Astrocyte (in vitro differentiated cells and primary cell): ENCODE data around the gene RNASE13. TPM values are rescaled to one million over a fixed set of nuclear protein-coding genes. Genes with fewer than 3 reads are reported as not detected.

Experiments
- DNase-seq: peaks from one replicate; pipeline ENCODE4 v3.0.0-alpha.2; 2010; ENCODE audit warnings: low read depth
- FAIRE-seq: peaks from 2 replicates; lab custom pipeline; 2011; peaks lifted over from hg19 to GRCh38; lab: Jason Lieb, UNC
- H2AFZ ChIP-seq: 2 replicates; pipeline ENCODE4 v1.6.0; 2012; ENCODE audit warnings: low read depth, low read length, inconsistent platforms
- H3K27ac ChIP-seq: 2 replicates; pipeline ENCODE4 v1.5.1; 2011; ENCODE audit warnings: low read depth, low read length, inconsistent platforms
- H3K27me3 ChIP-seq: 2 replicates; pipeline ENCODE4 v1.6.0; 2011; ENCODE audit warnings: low read length, inconsistent platforms; ENCODE audit not compliant: insufficient read depth
- H3K36me3 ChIP-seq: 2 replicates; pipeline ENCODE4 v1.5.1; 2011; ENCODE audit warnings: low read length, inconsistent platforms; ENCODE audit not compliant: insufficient read depth
- H3K4me1 ChIP-seq: 2 replicates; pipeline ENCODE4 v1.5.1; 2011; ENCODE audit warnings: low read length, inconsistent platforms; ENCODE audit not compliant: insufficient read depth
- H3K4me2 ChIP-seq: 2 replicates; pipeline ENCODE4 v1.6.0; 2012; ENCODE audit warnings: low read length, inconsistent platforms
- H3K4me3 ChIP-seq: 2 replicates; pipeline ENCODE4 v1.5.1; 2011; ENCODE audit warnings: low read depth, mild to moderate bottlenecking, low read length, inconsistent platforms; ENCODE audit not compliant: insufficient read depth
- H3K79me2 ChIP-seq: 2 replicates; pipeline ENCODE4 v1.6.0; 2012; ENCODE audit warnings: mild to moderate bottlenecking, low read length, inconsistent platforms; ENCODE audit not compliant: insufficient read depth
- H3K9ac ChIP-seq: 2 replicates; pipeline ENCODE4 v1.6.0; 2012; ENCODE audit warnings: mild to moderate bottlenecking, low read length, inconsistent platforms
- H3K9me3 ChIP-seq: 2 replicates; pipeline ENCODE4 v1.5.1; 2012; ENCODE audit warnings: low read depth, mild to moderate bottlenecking, low read length, inconsistent platforms; ENCODE audit not compliant: insufficient read depth
- H4K20me1 ChIP-seq: 2 replicates; pipeline ENCODE4 v1.6.0; 2012; ENCODE audit warnings: low read length, inconsistent platforms; ENCODE audit not compliant: insufficient read depth
- H3K27ac Mint-ChIP-seq: one replicate; pipeline ENCODE4 v1.8.0; 2021; ENCODE audit warnings: mild to moderate bottlenecking, mixed read lengths; ENCODE audit not compliant: unreplicated experiment
- H3K27me3 Mint-ChIP-seq: one replicate; pipeline ENCODE4 v1.8.0; 2021; ENCODE audit warnings: low read depth, mixed read lengths; ENCODE audit not compliant: unreplicated experiment
- H3K36me3 Mint-ChIP-seq: one replicate; pipeline ENCODE4 v1.8.0; 2021; ENCODE audit warnings: low read depth, mixed read lengths; ENCODE audit not compliant: unreplicated experiment
- H3K4me1 Mint-ChIP-seq: one replicate; pipeline ENCODE4 v1.8.0; 2021; ENCODE audit warnings: low read depth, mixed read lengths; ENCODE audit not compliant: unreplicated experiment
- H3K4me3 Mint-ChIP-seq: one replicate; pipeline ENCODE4 v1.8.0; 2021; ENCODE audit warnings: mild to moderate bottlenecking, moderate library complexity, mixed read lengths; ENCODE audit not compliant: unreplicated experiment
- H3K9me3 Mint-ChIP-seq: one replicate; pipeline ENCODE4 v1.8.0; 2021; ENCODE audit warnings: mild to moderate bottlenecking, mixed read lengths; ENCODE audit not compliant: unreplicated experiment
- CTCF ChIP-seq: IDR thresholded peaks from 2 replicates; pipeline ENCODE4 v1.5.1; 2011; ENCODE audit warnings: low read depth, mild to moderate bottlenecking, inconsistent platforms, low read length, moderate library complexity; ENCODE audit not compliant: insufficient read depth
- EZH2 ChIP-seq: IDR thresholded peaks from 2 replicates; pipeline ENCODE4 v1.6.1; 2012; ENCODE audit warnings: mild to moderate bottlenecking, low read length, inconsistent platforms; ENCODE audit not compliant: insufficient read depth
- total RNA-seq: library from RNA; stranded (reverse); gene quantifications from 2 replicates; pipeline ENCODE4 v1.2.1, GENCODE V29; 2021

Gene RNASE13
- total RNA-seq, 1 donor from 2014 or later: not detected

- FAIRE-seq: no peak
- TF ChIP-seq CTCF (no peak), EZH2 (no peak)
- Mint-ChIP-seq H3K27me3 (peaks cover 24% of the 10 kb centered on the region), H3K4me3 (peak overlapping the region; percentile 35), H3K4me1 (peaks cover 36% of the 10 kb centered on the region), H3K9me3 (peaks cover 6% of the 10 kb centered on the region), H3K27ac (no peak overlapping the region), H3K36me3 (peaks cover 2% of the 10 kb centered on the region)
- Histone ChIP-seq H3K36me3 (no peaks in the 10 kb centered on the region), H3K4me2 (no peak overlapping the region), H3K79me2 (no peaks in the 10 kb centered on the region), H4K20me1 (no peaks in the 10 kb centered on the region), H3K9me3 (no peaks in the 10 kb centered on the region), H3K4me3 (no peak overlapping the region), H3K4me1 (no peaks in the 10 kb centered on the region), H3K27ac (no peak overlapping the region), H2AFZ (no peak overlapping the region), H3K9ac (no peak overlapping the region), H3K27me3 (peaks cover 10% of the 10 kb centered on the region)
- no peak for DNase-seq
Observed at GRCh38 chr14:21040370-21040925, 5.8 kb upstream of the RNASE13 start.

DNA sequence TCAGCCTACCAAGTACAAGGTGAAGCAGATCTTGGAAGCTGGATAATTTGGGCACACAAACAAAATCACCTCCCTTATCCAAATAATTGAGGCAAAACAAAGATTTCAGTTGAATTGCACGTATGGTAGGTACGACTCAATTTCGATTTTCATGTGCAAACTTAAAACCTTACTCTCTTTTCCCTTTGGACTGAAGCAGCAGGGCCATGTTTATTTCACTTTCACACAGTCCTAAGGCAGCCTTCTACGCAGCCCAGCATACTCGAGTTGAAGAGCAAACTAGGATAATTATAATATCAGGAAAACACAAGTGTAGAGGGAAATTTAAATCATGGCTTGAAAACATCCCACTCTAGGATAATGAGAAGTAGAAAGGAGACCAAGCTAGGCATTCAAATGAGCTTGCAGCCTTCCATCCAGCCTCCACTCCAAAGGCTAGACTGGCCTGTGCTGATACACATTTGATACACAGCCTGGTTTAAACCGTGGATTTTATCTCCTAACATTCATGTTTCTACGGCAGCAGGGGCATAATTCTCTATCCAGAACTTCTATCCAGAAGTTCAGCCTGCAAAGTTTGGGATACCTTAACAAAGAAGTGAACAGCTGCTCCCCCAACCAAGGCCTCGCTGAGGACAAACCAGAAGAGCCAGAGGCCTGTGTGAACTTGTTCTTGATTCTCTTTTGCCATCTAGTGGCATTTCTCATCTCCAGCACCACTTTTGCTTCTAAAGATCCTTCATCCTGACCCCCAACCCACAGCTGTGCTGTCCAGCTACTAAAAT, 5.2 kb upstream of the RNASE13 start:
- no peak overlapping the region for H3K9ac ChIP-seq
- H3K4me1 Mint-ChIP-seq: peaks cover 36% of the 10 kb centered on the region
- H3K4me3 ChIP-seq: no peak overlapping the region
- no peaks in the 10 kb centered on the region for H3K79me2 ChIP-seq
- no peaks in the 10 kb centered on the region for H3K36me3 ChIP-seq
- no peak overlapping the region for H3K27ac ChIP-seq
- DNase-seq (peak; percentile 45), FAIRE-seq (no peak)
- peaks cover 2% of the 10 kb centered on the region for H3K36me3 Mint-ChIP-seq
- H3K4me1 ChIP-seq: no peaks in the 10 kb centered on the region
- H3K27ac Mint-ChIP-seq: peak overlapping the region; percentile 2
- no peak overlapping the region for H3K4me2 ChIP-seq
- H3K9me3 Mint-ChIP-seq: peaks cover 5% of the 10 kb centered on the region
- peak overlapping the region; percentile 35 for H3K4me3 Mint-ChIP-seq
- H2AFZ ChIP-seq: peak overlapping the region; percentile 50
- H3K27me3 ChIP-seq: peaks cover 7% of the 10 kb centered on the region
- H3K9me3 ChIP-seq: no peaks in the 10 kb centered on the region
- peaks cover 28% of the 10 kb centered on the region for H3K27me3 Mint-ChIP-seq
- TF ChIP-seq CTCF: peak; percentile 61
- TF ChIP-seq EZH2: no peak
- H4K20me1 ChIP-seq: no peaks in the 10 kb centered on the region
